HG02610 (cell line): ENCODE data around the gene RAB10.

ENCODE experiments used
- ATAC-seq: cut with Tn5 transposase; IDR thresholded peaks from one replicate; pipeline ENCODE4 v1.9.1; 2021; ENCODE audit warnings: mild to moderate bottlenecking, moderate library complexity; ENCODE audit not compliant: unreplicated experiment

Gene RAB10

DNA sequence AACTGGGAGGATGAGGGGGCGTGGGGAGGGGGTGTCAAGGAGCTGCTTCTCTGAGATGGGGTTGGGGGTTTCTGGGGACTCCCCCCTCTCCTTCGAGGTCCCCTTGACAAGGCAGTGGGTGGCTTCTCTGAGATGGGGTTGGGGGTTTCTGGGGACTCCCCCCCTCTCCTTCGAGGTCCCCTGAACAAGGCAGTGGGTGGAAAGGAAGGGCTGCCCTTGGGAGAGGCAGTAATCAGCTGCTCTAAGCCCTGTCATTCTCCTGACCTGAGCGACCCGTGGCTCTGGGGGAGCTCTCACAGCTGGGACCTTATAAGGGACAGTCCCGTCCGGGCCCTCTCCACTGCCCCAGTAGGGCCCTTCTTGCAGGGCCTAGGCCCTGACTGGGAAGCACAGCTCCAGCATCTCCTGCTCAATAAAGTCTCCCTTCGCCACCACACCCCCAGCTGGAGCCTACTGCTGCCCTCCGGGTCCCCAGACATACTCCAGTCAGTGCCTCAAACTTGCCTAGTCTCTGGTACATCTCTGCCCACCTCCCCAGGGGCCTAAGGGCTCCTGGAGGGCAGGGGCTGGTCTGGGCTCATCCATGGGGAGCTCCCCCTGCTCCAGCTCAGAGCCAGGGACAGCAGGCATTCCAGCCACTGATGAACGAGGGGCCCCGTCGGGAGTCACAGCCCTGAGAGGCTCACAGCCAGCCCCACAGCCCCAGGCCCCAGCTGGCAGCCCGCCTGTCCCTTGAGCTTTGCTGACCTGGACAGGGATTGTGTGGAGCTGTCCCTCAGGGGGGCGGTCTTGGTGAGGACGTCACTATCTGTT, 141.8 kb downstream of the RAB10 start:
- ATAC-seq: no peak

DNA sequence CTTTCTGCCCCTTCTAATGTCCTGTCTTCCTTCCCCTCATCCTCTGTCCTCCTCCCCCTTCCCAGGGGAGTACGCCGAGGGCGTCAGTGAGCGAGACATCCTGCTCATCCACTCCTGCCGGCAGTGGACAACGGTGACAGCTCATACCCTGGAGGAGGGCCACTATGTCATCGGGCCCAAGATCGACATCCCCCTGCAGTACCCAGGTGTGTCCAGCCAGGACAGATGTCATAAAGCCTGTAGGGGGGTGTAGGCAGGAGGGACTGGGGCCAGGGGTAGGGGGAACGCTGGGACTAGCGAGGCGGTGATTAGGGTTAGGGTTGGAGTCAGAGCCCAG, 142.4 kb downstream of the RAB10 start:
- no peak for ATAC-seq

DNA sequence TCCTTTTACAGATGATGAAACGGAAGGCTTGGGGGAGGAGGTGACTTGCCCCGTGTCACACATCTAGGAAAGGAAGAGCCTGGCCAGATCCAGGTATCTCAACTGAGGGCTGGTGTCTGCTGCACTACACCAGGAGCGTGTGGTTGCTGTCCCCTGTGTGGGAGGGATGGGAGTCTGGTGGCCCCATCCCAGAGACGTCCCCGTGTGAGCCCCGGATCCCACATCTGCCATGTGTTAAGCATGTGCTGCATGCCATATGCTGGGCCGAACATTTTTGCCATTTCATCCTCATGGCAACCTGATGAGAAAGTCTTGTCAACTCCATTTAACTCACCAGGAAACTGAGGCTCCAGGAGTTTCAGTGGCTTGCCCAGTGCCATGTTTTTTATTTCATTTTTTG, 143.2 kb downstream of the RAB10 start:
- no peak for ATAC-seq

DNA sequence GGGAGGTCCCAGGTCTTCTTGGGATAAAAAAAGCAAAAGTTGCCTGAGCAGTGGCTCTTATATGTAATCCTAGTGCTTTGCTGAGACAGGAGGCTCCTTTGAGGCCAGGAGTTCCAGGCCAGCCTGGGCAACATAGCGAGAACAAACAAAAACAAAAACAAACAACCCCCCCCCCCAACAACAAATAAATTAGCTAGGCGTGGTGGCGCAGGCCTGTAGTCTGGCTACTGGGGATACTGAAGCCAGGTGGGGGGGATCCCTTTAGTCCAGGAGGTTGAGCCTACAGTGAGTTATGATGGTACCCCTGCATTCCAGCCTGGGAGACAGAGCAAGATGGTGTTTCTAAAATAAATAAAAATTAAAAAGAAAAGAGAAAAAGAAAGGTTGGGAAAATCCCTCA, 144.4 kb downstream of the RAB10 start:
- ATAC-seq: no peak

DNA sequence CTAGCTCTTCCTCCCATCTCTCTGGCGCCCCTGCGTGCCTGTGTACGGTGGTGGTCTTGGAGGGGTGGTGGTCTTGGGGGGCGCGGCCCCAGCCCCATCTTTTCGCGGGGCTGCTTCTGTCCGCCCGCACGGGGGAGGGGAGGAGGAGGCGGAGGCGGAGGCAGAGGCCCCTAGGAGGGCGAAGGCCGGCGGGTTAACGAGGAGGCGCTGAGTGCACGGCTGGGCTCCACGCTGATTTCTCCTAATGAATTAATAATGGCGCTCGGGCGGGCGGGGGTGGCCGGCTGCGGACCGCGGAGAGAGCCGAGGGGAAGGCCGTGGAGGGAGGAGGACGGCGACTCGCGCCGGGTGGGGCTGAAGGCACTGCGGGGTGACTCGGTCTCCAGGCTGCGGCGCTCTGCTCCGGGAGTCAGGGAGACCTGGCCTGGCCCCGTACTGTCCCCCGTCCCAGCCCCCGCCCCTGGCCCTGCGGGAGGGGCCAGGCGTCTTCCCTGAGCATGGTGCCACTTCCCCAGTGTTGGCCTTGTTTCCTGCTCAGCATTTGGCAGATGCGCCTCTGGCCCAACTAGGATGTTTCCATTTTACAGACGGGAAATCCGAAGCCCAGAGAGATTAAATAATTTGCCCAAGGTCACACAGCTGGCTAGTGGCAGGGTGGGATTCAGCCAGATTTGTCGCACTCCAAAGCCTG, 145.0 kb downstream of the RAB10 start:
- no peak for ATAC-seq

DNA sequence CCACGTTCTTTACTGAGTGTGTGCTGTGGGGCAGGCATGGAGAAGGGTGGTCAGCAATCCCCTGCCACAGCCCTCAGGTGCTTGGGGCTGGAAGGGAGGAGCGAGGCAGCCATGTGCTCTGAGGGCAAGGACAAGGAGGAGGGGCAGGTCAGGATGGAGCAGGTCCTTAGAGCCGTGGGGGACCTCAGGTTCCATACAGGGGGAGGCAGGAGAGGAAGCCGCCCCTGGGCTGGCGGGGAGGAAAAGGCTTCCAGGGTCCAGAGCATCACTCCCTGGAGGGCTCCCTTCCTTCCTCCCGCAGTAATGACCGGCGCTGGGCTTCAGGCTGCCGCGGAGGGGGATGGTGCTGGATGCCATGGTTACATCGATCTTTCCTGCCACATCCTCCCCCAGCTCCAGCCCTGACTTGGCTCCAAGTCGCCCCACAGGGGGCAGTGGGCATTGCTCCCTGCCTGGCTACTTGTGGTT, 145.6 kb downstream of the RAB10 start:
- ATAC-seq: no peak

DNA sequence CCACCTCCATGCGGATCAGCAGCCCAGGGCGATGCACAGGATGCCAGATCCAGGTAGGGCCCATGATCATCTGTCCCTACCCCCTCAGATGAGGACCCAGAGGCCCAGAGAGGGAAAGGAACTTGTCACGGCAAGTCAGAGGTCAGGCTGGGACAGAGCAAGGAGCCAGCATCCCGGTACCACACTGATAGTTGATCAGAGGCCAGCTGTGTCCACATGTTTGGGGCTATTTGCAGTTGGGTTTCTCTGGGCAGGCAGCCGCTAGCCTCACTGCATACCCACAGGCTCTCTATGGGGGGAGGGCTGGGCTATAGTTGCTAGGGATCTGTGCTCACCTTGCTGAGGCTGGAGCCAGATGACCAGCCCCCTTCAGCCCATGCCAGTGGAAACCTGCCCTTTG, 148.6 kb downstream of the RAB10 start:
- no peak for ATAC-seq

DNA sequence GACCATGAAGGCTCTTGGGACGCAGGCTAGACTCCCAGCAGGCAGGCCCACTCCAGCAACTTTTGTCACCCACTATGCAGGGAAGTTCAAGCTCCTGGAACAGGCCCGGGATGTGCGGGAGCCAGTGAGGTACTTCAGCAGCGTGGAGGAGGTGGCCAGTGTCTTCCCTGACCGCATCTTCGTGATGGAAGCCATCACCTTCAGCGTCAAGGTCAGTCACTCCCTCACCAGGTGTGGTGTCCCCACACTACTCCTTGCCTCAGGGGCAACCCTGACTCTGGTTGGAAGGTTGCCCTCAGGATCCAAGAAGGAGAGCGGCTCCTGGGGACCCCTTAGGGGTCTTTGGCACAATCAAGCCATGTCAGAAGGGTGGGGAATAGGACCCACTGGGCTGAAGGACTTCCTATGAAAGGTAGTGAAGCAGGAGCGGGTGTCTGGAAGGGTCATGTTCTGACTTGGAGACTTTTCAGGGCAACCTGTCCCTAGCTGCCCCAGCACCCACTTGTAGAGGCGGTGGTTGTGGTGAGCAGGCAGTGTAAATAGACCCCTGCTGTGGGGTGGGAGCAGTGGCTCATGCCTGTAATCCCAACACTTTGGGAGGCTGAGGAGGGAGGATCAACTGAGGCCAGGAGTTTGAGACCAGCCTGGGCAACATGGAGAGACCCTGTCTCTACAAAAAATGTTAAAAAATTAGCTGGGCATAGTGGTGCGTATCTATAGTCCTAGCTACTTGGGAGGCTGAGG, 149.2 kb downstream of the RAB10 start:
- ATAC-seq: no peak

DNA sequence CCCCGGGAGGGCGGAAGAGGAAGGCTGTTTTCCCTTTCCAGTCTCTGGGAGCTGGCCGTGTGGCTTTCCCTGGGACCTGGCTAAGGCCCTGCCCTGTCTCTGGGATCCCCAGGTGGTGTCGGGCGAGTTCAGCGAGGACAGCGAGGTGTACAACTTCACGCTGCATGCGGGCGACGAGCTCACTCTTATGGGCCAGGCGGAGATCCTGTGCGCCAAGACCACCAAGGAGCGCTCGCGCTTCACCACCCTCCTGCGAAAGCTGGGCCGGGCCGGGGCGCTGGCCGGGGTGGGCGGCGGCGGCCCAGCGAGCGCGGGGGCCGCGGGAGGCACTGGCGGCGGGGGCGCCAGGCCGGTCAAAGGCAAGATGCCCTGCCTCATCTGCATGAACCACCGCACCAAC, 150.2 kb downstream of the RAB10 start:
- ATAC-seq: no peak

DNA sequence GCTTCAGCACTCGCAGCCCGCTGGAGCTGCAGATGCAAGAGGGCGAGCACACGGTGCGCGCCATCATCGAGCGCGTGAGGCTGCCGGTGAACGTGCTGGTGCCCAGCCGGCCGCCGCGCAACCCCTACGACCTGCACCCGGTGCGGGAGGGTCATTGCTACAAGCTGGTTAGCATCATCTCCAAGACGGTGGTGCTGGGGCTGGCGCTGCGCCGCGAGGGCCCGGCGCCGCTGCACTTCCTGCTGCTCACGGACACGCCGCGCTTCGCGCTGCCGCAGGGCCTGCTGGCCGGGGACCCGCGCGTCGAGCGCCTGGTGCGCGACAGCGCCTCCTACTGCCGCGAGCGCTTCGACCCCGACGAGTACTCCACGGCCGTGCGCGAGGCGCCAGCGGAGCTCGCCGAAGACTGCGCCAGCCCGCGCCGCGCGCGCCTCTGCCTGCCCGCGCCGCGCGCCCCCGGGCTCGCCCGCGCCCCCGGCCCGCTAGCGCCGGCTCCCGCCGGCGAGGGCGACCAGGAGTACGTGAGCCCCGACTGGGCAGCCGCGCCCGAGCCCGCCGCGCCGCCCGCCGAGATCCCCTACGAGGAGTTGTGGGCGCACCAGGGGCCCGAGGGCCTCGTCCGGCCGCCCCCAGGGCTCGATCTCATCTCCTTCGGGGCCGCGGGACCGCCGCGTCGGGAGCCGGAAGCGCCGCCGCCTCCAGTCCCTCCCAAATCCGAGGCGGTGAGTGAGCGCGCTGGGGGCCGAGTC, 150.8 kb downstream of the RAB10 start:
- ATAC-seq: peak; percentile 73

DNA sequence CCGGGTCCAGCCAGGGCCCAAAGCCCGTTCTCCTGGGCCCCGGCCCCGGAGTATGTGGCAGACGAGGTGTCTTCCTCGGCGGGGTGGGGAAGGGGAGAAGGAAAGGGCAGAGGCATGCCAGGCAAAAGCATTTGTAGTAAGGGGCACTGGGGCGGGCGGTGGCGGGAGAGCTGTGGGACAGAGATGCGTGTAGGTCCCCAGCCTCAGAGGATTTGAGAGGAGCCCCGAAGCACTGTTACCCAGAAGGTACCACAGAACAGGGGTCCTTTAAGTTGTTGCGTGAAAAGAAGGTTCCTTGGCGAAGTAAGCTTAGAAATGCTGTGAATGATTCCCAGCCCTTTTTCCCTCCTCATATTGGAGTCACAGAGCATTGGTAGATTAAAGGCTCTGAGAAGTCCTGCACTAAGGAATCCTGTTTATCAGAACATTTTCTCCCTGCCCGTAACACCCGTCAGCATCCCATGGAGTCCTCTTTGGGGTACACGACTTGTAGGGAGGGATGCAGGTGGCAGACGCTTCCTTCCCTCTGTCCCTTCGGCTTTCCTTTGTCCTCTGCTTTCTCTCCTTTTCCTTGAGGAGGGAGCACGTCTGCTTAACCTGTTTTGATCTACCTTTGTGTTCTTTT, 151.5 kb downstream of the RAB10 start:
- no peak for ATAC-seq

DNA sequence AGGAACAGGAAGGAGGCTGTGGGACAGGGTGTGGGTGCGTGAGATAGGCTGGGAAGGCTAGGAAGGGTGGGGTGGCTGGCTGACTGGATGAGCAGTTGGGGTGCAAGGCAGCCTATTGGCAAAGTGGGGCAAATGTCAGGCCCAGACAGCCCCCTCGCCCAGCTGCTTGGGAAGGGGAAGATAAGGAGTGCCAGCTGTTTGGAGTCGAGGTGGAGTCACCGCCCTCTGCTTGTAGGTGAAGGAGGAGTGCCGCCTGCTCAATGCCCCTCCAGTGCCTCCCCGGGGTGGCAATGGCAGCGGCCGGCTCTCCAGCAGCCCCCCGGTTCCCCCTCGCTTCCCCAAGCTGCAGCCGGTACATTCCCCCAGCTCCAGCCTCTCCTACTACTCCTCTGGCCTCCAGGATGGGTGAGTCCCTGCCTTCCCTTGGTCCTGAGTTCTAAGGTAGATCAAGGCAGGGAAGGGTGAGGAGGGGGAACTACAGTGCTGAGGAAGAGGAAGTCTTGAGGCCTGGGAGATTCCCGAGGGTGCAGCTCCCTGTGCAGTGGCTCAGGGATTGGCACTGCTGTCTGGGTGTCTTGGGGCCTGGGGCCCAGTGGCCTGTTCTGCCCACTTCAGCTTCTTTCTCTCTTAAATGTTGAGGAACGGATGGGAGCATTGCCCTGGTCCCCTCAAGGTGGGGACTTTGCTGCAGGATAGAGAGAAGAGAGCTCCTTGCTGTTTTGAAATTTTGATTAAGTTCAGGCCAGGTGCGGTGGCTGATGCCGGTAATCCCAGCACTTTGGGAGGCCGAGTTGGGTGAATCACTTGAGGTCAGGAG, 152.3 kb downstream of the RAB10 start:
- no peak for ATAC-seq
